ENCODE measurements around the gene KRT1. TPM values are rescaled to one million over a fixed set of nuclear protein-coding genes. Genes with fewer than 3 reads are reported as not detected.

KRT1 gene
- polyA plus RNA-seq, 1 donor from 2014 or later, result not detected

- Histone ChIP-seq H3K4me3 (ENCODE audit: low read length) (no peak overlapping the region), H3K9me3 (ENCODE audit: low read length) (no peaks in the 10 kb centered on the region), H3K27ac (ENCODE audit: low read length) (no peak overlapping the region), H3K79me2 (replicated peaks; ENCODE audit: insufficient read depth, low read length) (no peaks in the 10 kb centered on the region), H3K27me3 (ENCODE audit: insufficient read depth, low read depth, low read length) (no peaks in the 10 kb centered on the region), H4K20me1 (ENCODE audit: insufficient read depth) (no peaks in the 10 kb centered on the region), H3F3A (ENCODE audit: insufficient read depth, low read length, poor library complexity, severe bottlenecking) (no peaks in the 10 kb centered on the region), H3K4me2 (ENCODE audit: low read length) (no peak overlapping the region), H3K9me2 (ENCODE audit: insufficient read depth, low read length) (no peaks in the 10 kb centered on the region), H3K9ac (ENCODE audit: low read length) (no peak overlapping the region), H2AFZ (ENCODE audit: low read depth, low read length) (no peak overlapping the region), H3K36me3 (ENCODE audit: insufficient read depth, low read length) (no peaks in the 10 kb centered on the region)
- TF ChIP-seq EP300 (conservative IDR thresholded peaks at IDR 0.05; ENCODE audit: poor library complexity, severe bottlenecking), result no peak
- TF ChIP-seq POLR2AphosphoS5 (IDR thresholded peaks at IDR 0.05), result no peak
- TF ChIP-seq SMC3 (conservative IDR thresholded peaks at IDR 0.05; ENCODE audit: poor library complexity), result no peak
- no peak for TF ChIP-seq MXI1 (conservative IDR thresholded peaks at IDR 0.05; ENCODE audit: poor library complexity, severe bottlenecking)
- TF ChIP-seq RAD21 (conservative IDR thresholded peaks at IDR 0.05), result no peak
- TF ChIP-seq EZH2 (IDR thresholded peaks at IDR 0.05; ENCODE audit: borderline replicate concordance, insufficient read depth, low read length, poor library complexity, severe bottlenecking), result no peak
- no peak for TF ChIP-seq TAF1 (IDR thresholded peaks at IDR 0.05; ENCODE audit: low read depth)
- TF ChIP-seq, protein P1, sequence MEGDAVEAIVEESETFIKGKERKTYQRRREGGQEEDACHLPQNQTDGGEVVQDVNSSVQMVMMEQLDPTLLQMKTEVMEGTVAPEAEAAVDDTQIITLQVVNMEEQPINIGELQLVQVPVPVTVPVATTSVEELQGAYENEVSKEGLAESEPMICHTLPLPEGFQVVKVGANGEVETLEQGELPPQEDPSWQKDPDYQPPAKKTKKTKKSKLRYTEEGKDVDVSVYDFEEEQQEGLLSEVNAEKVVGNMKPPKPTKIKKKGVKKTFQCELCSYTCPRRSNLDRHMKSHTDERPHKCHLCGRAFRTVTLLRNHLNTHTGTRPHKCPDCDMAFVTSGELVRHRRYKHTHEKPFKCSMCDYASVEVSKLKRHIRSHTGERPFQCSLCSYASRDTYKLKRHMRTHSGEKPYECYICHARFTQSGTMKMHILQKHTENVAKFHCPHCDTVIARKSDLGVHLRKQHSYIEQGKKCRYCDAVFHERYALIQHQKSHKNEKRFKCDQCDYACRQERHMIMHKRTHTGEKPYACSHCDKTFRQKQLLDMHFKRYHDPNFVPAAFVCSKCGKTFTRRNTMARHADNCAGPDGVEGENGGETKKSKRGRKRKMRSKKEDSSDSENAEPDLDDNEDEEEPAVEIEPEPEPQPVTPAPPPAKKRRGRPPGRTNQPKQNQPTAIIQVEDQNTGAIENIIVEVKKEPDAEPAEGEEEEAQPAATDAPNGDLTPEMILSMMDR (IDR thresholded peaks at IDR 0.05; ENCODE audit: poor library complexity, severe bottlenecking), result no peak
- TF ChIP-seq, protein P2, sequence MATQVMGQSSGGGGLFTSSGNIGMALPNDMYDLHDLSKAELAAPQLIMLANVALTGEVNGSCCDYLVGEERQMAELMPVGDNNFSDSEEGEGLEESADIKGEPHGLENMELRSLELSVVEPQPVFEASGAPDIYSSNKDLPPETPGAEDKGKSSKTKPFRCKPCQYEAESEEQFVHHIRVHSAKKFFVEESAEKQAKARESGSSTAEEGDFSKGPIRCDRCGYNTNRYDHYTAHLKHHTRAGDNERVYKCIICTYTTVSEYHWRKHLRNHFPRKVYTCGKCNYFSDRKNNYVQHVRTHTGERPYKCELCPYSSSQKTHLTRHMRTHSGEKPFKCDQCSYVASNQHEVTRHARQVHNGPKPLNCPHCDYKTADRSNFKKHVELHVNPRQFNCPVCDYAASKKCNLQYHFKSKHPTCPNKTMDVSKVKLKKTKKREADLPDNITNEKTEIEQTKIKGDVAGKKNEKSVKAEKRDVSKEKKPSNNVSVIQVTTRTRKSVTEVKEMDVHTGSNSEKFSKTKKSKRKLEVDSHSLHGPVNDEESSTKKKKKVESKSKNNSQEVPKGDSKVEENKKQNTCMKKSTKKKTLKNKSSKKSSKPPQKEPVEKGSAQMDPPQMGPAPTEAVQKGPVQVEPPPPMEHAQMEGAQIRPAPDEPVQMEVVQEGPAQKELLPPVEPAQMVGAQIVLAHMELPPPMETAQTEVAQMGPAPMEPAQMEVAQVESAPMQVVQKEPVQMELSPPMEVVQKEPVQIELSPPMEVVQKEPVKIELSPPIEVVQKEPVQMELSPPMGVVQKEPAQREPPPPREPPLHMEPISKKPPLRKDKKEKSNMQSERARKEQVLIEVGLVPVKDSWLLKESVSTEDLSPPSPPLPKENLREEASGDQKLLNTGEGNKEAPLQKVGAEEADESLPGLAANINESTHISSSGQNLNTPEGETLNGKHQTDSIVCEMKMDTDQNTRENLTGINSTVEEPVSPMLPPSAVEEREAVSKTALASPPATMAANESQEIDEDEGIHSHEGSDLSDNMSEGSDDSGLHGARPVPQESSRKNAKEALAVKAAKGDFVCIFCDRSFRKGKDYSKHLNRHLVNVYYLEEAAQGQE (IDR thresholded peaks at IDR 0.05; ENCODE audit: borderline replicate concordance), result no peak
Measured at GRCh38 chr12:52650520-52651081, 29.6 kb downstream of the KRT1 start.

- Histone ChIP-seq H3K9me2 (ENCODE audit: insufficient read depth, low read length) (no peaks in the 10 kb centered on the region), H3K4me2 (ENCODE audit: low read length) (no peak overlapping the region), H3K9ac (ENCODE audit: low read length) (no peak overlapping the region), H2AFZ (ENCODE audit: low read depth, low read length) (no peak overlapping the region), H3K36me3 (ENCODE audit: insufficient read depth, low read length) (no peaks in the 10 kb centered on the region), H3F3A (ENCODE audit: insufficient read depth, low read length, poor library complexity, severe bottlenecking) (no peaks in the 10 kb centered on the region), H3K9me3 (ENCODE audit: low read length) (no peaks in the 10 kb centered on the region), H3K27me3 (ENCODE audit: insufficient read depth, low read depth, low read length) (no peaks in the 10 kb centered on the region), H3K79me2 (replicated peaks; ENCODE audit: insufficient read depth, low read length) (no peaks in the 10 kb centered on the region), H3K27ac (ENCODE audit: low read length) (no peak overlapping the region), H4K20me1 (ENCODE audit: insufficient read depth) (no peaks in the 10 kb centered on the region), H3K4me3 (ENCODE audit: low read length) (no peak overlapping the region)
- TF ChIP-seq, protein P1 (IDR thresholded peaks at IDR 0.05; ENCODE audit: poor library complexity, severe bottlenecking), result no peak
- TF ChIP-seq EZH2 (IDR thresholded peaks at IDR 0.05; ENCODE audit: borderline replicate concordance, insufficient read depth, low read length, poor library complexity, severe bottlenecking), result no peak
- no peak for TF ChIP-seq MXI1 (conservative IDR thresholded peaks at IDR 0.05; ENCODE audit: poor library complexity, severe bottlenecking)
- no peak for TF ChIP-seq RAD21 (conservative IDR thresholded peaks at IDR 0.05)
- no peak for TF ChIP-seq SMC3 (conservative IDR thresholded peaks at IDR 0.05; ENCODE audit: poor library complexity)
- TF ChIP-seq TAF1 (IDR thresholded peaks at IDR 0.05; ENCODE audit: low read depth), result no peak
- no peak for TF ChIP-seq POLR2AphosphoS5 (IDR thresholded peaks at IDR 0.05)
- TF ChIP-seq, protein P2 (IDR thresholded peaks at IDR 0.05; ENCODE audit: borderline replicate concordance), result no peak
- no peak for TF ChIP-seq EP300 (conservative IDR thresholded peaks at IDR 0.05; ENCODE audit: poor library complexity, severe bottlenecking)
Measured at GRCh38 chr12:52649066-52649465, 31.1 kb downstream of the KRT1 start.

Data from neural cell (in vitro differentiated cells).